ENCODE measurements around the gene DPYD.

Gene DPYD

DNA sequence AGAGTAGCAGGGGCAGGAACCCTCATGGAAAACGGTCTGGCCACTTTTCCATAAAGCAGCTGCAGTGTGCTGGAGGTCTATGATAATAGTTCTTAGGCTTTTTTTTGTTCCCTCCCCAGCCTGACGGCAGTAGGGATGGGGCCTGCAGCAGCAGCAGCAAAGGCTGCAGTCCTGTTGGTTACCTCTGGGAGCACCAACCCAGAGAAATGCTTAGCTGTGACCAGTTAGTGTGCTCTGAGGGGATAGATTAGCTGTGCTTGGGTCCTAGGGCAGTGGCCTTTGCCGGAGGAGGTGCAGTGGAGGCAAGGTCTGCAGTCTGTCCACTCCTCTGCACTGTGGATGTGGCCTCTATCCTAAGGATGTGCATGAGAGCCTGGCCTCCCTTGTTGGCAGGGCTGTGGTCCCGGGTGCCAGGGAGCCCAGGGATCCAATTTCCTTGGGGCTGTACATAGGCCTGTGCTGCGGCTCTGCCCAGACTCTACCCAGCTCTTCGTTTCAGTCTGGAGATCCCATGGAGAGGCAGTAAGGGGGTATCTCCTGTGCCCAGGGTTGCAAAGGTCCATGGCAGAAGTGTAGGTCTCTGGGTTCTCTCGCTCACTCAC is 876.6 kb downstream of the DPYD start:
- no peak for DNase-seq (ENCODE audit: low read depth)

- no peak for DNase-seq (ENCODE audit: low read depth)
These were observed 878.3 kb downstream of the DPYD start for GRCh38 chr1:97042551-97042950.

DNA sequence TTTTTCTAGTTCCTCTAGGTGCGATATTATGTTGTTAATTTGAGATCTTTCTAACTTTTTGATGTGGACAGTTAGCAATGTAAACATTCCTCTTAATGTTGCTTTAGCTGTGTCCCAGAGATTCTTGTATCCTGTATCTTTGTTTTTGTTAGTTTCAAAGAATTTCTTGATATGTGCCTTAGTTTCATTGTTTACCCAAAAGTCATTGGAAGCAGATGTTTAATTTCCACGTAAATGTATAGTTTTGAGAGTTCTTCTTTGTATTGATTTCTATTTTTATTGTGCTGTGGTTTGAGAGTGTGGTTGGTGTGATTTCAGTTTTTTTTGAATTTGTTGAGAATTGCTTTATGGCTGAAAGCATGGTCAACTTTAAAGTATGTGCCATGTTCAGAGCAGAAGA is 879.8 kb downstream of the DPYD start:
- no peak for DNase-seq (ENCODE audit: low read depth)

- DNase-seq (ENCODE audit: low read depth), result no peak
These were observed 882.4 kb downstream of the DPYD start for GRCh38 chr1:97038410-97038809.

- no peak for DNase-seq (ENCODE audit: low read depth)
These were observed 886.2 kb downstream of the DPYD start for GRCh38 chr1:97034651-97035050.

DNA sequence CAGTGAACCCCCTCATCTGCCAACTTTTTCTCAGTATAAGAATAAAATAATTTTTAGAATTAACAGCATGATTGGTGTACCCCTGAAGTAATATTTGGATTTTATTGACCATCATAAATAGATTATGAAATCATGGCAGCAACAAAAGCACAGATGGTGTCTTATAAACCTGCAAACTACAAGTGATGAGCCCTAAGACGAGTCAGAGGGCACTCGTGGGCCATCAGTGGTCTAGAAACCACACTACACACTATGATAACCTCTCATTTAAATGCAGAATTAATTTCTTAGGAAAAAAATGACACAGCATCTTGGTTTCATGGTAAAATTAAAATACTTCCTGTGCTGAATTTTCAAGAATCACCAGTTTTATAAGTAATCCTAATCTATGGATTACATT is 886.9 kb downstream of the DPYD start:
- no peak for DNase-seq (ENCODE audit: low read depth)
